Neural progenitor cell (in vitro differentiated cells): ENCODE data around the gene HFE.

ENCODE experiments used
- EZH2 ChIP-seq: fragments of 200-600 bp; sonication (generic); IDR thresholded peaks from 2 replicates; pipeline ENCODE4 v1.6.1; 2017; ENCODE audit warnings: antibody characterized with exemption, mild to moderate bottlenecking, moderate library complexity
- TF ChIP-seq, protein P1 (sequence below): fragments of 200-600 bp; sonication (generic); IDR thresholded peaks from 2 replicates; pipeline ENCODE4 v1.5.1; 2017; ENCODE audit warnings: antibody characterized with exemption, mild to moderate bottlenecking

DNA sequence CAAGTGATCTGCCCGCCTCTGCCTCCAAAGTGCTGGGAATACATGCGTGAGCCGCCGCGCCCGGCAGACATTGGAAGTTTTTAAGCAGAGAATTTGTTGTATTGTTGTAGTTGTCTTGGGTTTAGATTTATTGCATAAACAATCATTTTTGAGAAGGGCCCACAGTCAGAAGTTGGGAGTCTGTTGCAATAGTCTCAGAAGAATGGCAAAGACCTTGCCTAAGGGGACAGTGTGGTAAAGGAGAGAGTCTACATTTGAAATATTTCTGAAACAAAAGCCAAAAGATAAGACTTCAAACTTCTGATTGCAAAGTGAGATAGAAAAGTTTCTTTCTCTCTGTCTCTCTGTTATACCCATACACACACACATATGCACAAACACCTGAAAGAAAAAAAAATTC is 22.5 kb downstream of the HFE start:
- TF ChIP-seq, protein P1, sequence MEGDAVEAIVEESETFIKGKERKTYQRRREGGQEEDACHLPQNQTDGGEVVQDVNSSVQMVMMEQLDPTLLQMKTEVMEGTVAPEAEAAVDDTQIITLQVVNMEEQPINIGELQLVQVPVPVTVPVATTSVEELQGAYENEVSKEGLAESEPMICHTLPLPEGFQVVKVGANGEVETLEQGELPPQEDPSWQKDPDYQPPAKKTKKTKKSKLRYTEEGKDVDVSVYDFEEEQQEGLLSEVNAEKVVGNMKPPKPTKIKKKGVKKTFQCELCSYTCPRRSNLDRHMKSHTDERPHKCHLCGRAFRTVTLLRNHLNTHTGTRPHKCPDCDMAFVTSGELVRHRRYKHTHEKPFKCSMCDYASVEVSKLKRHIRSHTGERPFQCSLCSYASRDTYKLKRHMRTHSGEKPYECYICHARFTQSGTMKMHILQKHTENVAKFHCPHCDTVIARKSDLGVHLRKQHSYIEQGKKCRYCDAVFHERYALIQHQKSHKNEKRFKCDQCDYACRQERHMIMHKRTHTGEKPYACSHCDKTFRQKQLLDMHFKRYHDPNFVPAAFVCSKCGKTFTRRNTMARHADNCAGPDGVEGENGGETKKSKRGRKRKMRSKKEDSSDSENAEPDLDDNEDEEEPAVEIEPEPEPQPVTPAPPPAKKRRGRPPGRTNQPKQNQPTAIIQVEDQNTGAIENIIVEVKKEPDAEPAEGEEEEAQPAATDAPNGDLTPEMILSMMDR = no peak
- no peak for TF ChIP-seq EZH2
